GM23338 (cell line): ENCODE results near the gene STK38. TPM values are rescaled to one million over a fixed set of nuclear protein-coding genes. Genes with fewer than 3 reads are reported as not detected.
A peak's percentile ranks its signal among the peaks of the same experiment; 100 is the strongest.

Experiments
- ATAC-seq: fragments of 200-7000 bp; cut with Tn5 transposase; 3 replicates; pipeline ENCODE4 v1.9.1; 2020
- DNase-seq: peaks from one replicate; pipeline ENCODE4 v3.0.0-alpha.2; 2015; ENCODE audit warnings: low spot score
- H2AFZ ChIP-seq: fragments of 200-600 bp; sonication (generic); 2 replicates; pipeline ENCODE4 v1.8.0; 2016; ENCODE audit warnings: antibody characterized with exemption, mild to moderate bottlenecking, moderate library complexity
- H3F3A ChIP-seq: fragments of 200-600 bp; sonication (generic); replicated peaks from 2 replicates; pipeline ENCODE4 v1.8.0; 2017; ENCODE audit warnings: antibody characterized with exemption, mixed run types, low read depth
- H3K27ac ChIP-seq: fragments of 200-600 bp; sonication (generic); 2 replicates; pipeline ENCODE4 v1.6.1; 2016; ENCODE audit warnings: low read depth
- H3K27me3 ChIP-seq: fragments of 200-600 bp; sonication (generic); 2 replicates; pipeline ENCODE4 v1.8.0; 2016; ENCODE audit warnings: mild to moderate bottlenecking, mixed run types, moderate library complexity; ENCODE audit not compliant: insufficient read depth
- H3K36me3 ChIP-seq: fragments of 200-600 bp; sonication (generic); 2 replicates; pipeline ENCODE4 v1.8.0; 2016; ENCODE audit warnings: mild to moderate bottlenecking; ENCODE audit not compliant: insufficient read depth
- H3K4me1 ChIP-seq: fragments of 200-600 bp; sonication (generic); 2 replicates; pipeline ENCODE4 v1.8.0; 2016; ENCODE audit warnings: mild to moderate bottlenecking, moderate library complexity; ENCODE audit not compliant: insufficient read depth
- H3K4me2 ChIP-seq: fragments of 200-600 bp; sonication (generic); 2 replicates; pipeline ENCODE4 v1.7.1; 2017; ENCODE audit warnings: mixed run types
- H3K4me3 ChIP-seq: fragments of 200-600 bp; sonication (generic); 2 replicates; pipeline ENCODE4 v1.6.1; 2016; ENCODE audit warnings: mixed run types
- H3K79me2 ChIP-seq: fragments of 200-600 bp; sonication (generic); replicated peaks from 2 replicates; pipeline ENCODE4 v1.8.0; 2017; ENCODE audit warnings: mild to moderate bottlenecking; ENCODE audit not compliant: insufficient read depth
- H3K9me2 ChIP-seq: fragments of 200-600 bp; sonication (generic); 2 replicates; pipeline ENCODE4 v1.8.0; 2017; ENCODE audit not compliant: insufficient read depth
- H4K20me1 ChIP-seq: fragments of 200-600 bp; sonication (generic); replicated peaks from 2 replicates; pipeline ENCODE4 v1.8.0; 2017; ENCODE audit warnings: mild to moderate bottlenecking; ENCODE audit not compliant: insufficient read depth
- H3K27ac Mint-ChIP-seq: 2 replicates; pipeline ENCODE4 v1.8.0; 2020; ENCODE audit warnings: inconsistent platforms, mild to moderate bottlenecking, moderate library complexity, mixed read lengths
- H3K27me3 Mint-ChIP-seq: 3 replicates; pipeline ENCODE4 v1.8.0; 2022; ENCODE audit warnings: low read depth, mild to moderate bottlenecking, moderate library complexity, mixed read lengths, inconsistent platforms; ENCODE audit not compliant: insufficient read depth, poor library complexity
- H3K36me3 Mint-ChIP-seq: 3 replicates; pipeline ENCODE4 v1.8.0; 2021; ENCODE audit warnings: low read depth, mild to moderate bottlenecking, inconsistent platforms, moderate library complexity, mixed read lengths
- H3K4me1 Mint-ChIP-seq: 3 replicates; pipeline ENCODE4 v1.8.0; 2020; ENCODE audit warnings: mild to moderate bottlenecking, inconsistent platforms, mixed read lengths
- H3K4me3 Mint-ChIP-seq: 3 replicates; pipeline ENCODE4 v1.8.0; 2021; ENCODE audit warnings: moderate library complexity, mild to moderate bottlenecking, inconsistent platforms, mixed read lengths
- H3K9me3 Mint-ChIP-seq: 3 replicates; pipeline ENCODE4 v1.8.0; 2020; ENCODE audit warnings: moderate library complexity, mild to moderate bottlenecking, inconsistent platforms, mixed read lengths
- EZH2phosphoT487 ChIP-seq: fragments of 200-600 bp; sonication (generic); IDR thresholded peaks from one replicate; pipeline ENCODE4 v1.8.1; 2018; ENCODE audit warnings: antibody characterized with exemption; ENCODE audit not compliant: unreplicated experiment
- JUNB ChIP-seq: IDR thresholded peaks from one replicate; pipeline ENCODE4 v1.6.1; 2016; ENCODE audit warnings: antibody characterized with exemption; ENCODE audit not compliant: unreplicated experiment
- NANOG ChIP-seq: IDR thresholded peaks from 2 replicates; pipeline ENCODE4 v1.6.1; 2016; ENCODE audit warnings: antibody characterized with exemption, borderline replicate concordance
- POLR2AphosphoS5 ChIP-seq: IDR thresholded peaks from 2 replicates; pipeline ENCODE4 v1.6.1; 2016; ENCODE audit warnings: antibody characterized with exemption, low read depth
- STAT1 ChIP-seq: IDR thresholded peaks from one replicate; pipeline ENCODE4 v1.6.1; 2016; ENCODE audit warnings: antibody characterized with exemption; ENCODE audit not compliant: unreplicated experiment
- ZNF114 ChIP-seq: fragments of 250-450 bp; sonication (Bioruptor Pico); IDR thresholded peaks from 2 replicates; pipeline ENCODE4 v1.5.0; 2020; ENCODE audit warnings: mild to moderate bottlenecking, moderate library complexity
- ZNF331 ChIP-seq: fragments of 250-450 bp; sonication (Bioruptor Pico); IDR thresholded peaks from 2 replicates; pipeline ENCODE4 v1.5.0; 2020; ENCODE audit warnings: low read depth, mild to moderate bottlenecking, moderate library complexity
- ZNF462 ChIP-seq: fragments of 250-450 bp; sonication (Bioruptor Pico); IDR thresholded peaks from 2 replicates; pipeline ENCODE4 v1.5.0; 2020; ENCODE audit warnings: mild to moderate bottlenecking, moderate library complexity
- polyA plus RNA-seq: library from polyadenylated mRNA; unstranded; fragments of >200 nt; fragmentation: Nextera tagmentation; extraction: Ambion mirVana; gene quantifications from 2 replicates; pipeline ENCODE4 v1.2.1, GENCODE V29; 2016
- total RNA-seq: library from RNA; depleted of rRNA; stranded (reverse); fragments of >200 nt; shearing (Covaris generic); gene quantifications from 2 replicates; pipeline ENCODE4 v1.2.3, GENCODE V29; 2014
- TF ChIP-seq, protein P1 (sequence below), 2 experiments: fragments of 200-600 bp in 1 of 2; sonication (generic) in 1 of 2; conservative IDR thresholded peaks; 2 replicates each; pipeline versions ENCODE4 v1.5.1 to v1.6.1; 2016 to 2017; ENCODE audit warnings: antibody characterized with exemption in 2 of 2, low read depth in 2 of 2, mild to moderate bottlenecking in 2 of 2, moderate library complexity in 1 of 2
- TF ChIP-seq, protein P2 (sequence below): IDR thresholded peaks from 2 replicates; pipeline ENCODE4 v1.6.1; 2016; ENCODE audit warnings: antibody characterized with exemption

STK38 gene
- total and polyA plus RNA-seq, 2 experiments from 2014 or later: 10.8 to 17.4 TPM

GRCh38 chr6:36566418-36566905, 19.2 kb upstream of the STK38 start:
- no peak overlapping the region for H3K4me3 ChIP-seq
- Mint-ChIP-seq H3K27me3 (peaks cover 5% of the 10 kb centered on the region), H3K4me3 (no peak overlapping the region), H3K9me3 (0 out of 3 replicates have a peak, but pooled peaks cover 2% of the 10 kb centered on the region), H3K4me1 (peaks cover 2% of the 10 kb centered on the region; the same call in 1 of the 3 replicates), H3K27ac (no peak overlapping the region), H3K36me3 (no peaks in the 10 kb centered on the region)
- no peaks in the 10 kb centered on the region for H3K79me2 ChIP-seq
- H3K4me2 ChIP-seq: no peak overlapping the region
- no peaks in the 10 kb centered on the region for H4K20me1 ChIP-seq
- H3K27me3 ChIP-seq: no peaks in the 10 kb centered on the region
- no peak for TF ChIP-seq NANOG
- TF ChIP-seq EZH2phosphoT487: no peak
- TF ChIP-seq ZNF331: no peak
- no peak for TF ChIP-seq JUNB
- no peaks in the 10 kb centered on the region for H3K4me1 ChIP-seq
- no peaks in the 10 kb centered on the region for H3K9me2 ChIP-seq
- no peaks in the 10 kb centered on the region for H3K36me3 ChIP-seq
- no peak for DNase-seq
- H2AFZ ChIP-seq: no peak overlapping the region
- H3F3A ChIP-seq: no peaks in the 10 kb centered on the region
- no peak overlapping the region for H3K27ac ChIP-seq
- no peak for ATAC-seq

- Mint-ChIP-seq H3K4me3 (no peak overlapping the region), H3K36me3 (no peaks in the 10 kb centered on the region), H3K9me3 (no peaks in the 10 kb centered on the region), H3K4me1 (peaks cover 2% of the 10 kb centered on the region; the same call in 1 of the 3 replicates), H3K27ac (no peak overlapping the region), H3K27me3 (peaks cover 5% of the 10 kb centered on the region)
- Histone ChIP-seq H3K4me2 (no peak overlapping the region), H3K27me3 (no peaks in the 10 kb centered on the region), H3F3A (no peaks in the 10 kb centered on the region), H2AFZ (peak overlapping the region; percentile 63), H4K20me1 (no peaks in the 10 kb centered on the region), H3K9me2 (no peaks in the 10 kb centered on the region), H3K4me3 (no peak overlapping the region), H3K36me3 (no peaks in the 10 kb centered on the region), H3K4me1 (no peaks in the 10 kb centered on the region), H3K27ac (no peak overlapping the region), H3K79me2 (no peaks in the 10 kb centered on the region)
- DNase-seq (no peak), ATAC-seq (no peak)
- TF ChIP-seq ZNF114 (no peak), JUNB (no peak), STAT1 (no peak), ZNF462 (CRISPR knock-in tag) (no peak), POLR2AphosphoS5 (no peak), EZH2phosphoT487 (no peak)
- TF ChIP-seq, protein P1, sequence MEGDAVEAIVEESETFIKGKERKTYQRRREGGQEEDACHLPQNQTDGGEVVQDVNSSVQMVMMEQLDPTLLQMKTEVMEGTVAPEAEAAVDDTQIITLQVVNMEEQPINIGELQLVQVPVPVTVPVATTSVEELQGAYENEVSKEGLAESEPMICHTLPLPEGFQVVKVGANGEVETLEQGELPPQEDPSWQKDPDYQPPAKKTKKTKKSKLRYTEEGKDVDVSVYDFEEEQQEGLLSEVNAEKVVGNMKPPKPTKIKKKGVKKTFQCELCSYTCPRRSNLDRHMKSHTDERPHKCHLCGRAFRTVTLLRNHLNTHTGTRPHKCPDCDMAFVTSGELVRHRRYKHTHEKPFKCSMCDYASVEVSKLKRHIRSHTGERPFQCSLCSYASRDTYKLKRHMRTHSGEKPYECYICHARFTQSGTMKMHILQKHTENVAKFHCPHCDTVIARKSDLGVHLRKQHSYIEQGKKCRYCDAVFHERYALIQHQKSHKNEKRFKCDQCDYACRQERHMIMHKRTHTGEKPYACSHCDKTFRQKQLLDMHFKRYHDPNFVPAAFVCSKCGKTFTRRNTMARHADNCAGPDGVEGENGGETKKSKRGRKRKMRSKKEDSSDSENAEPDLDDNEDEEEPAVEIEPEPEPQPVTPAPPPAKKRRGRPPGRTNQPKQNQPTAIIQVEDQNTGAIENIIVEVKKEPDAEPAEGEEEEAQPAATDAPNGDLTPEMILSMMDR (conservative IDR thresholded peaks at IDR 0.05; ENCODE audit: low read depth in 2 of 2): no peak
- TF ChIP-seq, protein P2, sequence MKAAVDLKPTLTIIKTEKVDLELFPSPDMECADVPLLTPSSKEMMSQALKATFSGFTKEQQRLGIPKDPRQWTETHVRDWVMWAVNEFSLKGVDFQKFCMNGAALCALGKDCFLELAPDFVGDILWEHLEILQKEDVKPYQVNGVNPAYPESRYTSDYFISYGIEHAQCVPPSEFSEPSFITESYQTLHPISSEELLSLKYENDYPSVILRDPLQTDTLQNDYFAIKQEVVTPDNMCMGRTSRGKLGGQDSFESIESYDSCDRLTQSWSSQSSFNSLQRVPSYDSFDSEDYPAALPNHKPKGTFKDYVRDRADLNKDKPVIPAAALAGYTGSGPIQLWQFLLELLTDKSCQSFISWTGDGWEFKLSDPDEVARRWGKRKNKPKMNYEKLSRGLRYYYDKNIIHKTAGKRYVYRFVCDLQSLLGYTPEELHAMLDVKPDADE: no peak
Observed at GRCh38 chr6:36563928-36564284, 16.6 kb upstream of the STK38 start.
